HCT116 (cell line): Measurements from ENCODE around the gene TGFBR3. TPM values are rescaled to one million over a fixed set of nuclear protein-coding genes. Genes with fewer than 3 reads are reported as not detected.

ENCODE experiments used
- ATAC-seq: fragments of 200-7000 bp; cut with Tn5 transposase; 2 replicates; pipeline ENCODE4 v1.9.1; 2020; ENCODE audit warnings: mild to moderate bottlenecking, moderate library complexity
- BruUV-seq: library from RNA; stranded (reverse); fragments of 400-500 nt; replicated peaks from 2 replicates; lab custom pipeline; 2021; lab: Mats Ljungman, UMichigan
- CTCF ChIA-PET: fragments of 300-600 bp; sonication (Branson Sonifier 250); formaldehyde crosslinking; loops from one replicate; lab custom pipeline; 2021; ENCODE audit warnings: antibody characterized with exemption; lab: Charles Lee
- POLR2A ChIA-PET: fragments of 300-600, 350-600 bp; sonication (Branson Sonifier 250); formaldehyde crosslinking; loops from one replicate; lab custom pipeline; 2021; ENCODE audit warnings: antibody characterized with exemption; lab: Charles Lee
- RAD21 ChIA-PET, 2 experiments: fragments of 300-600 bp; sonication (Branson Sonifier 250); formaldehyde crosslinking; loops; one replicate each; lab custom pipeline; 2023; ENCODE audit warnings: low total read pairs in 2 of 2; ENCODE audit not compliant: uncharacterized antibody in 2 of 2, unreplicated experiment in 2 of 2, low non-redundant PET in 1 of 2; lab: Charles Lee
- DNase-seq: peaks from one replicate; pipeline ENCODE4 v3.0.0-alpha.2; 2010; ENCODE audit warnings: low read depth, low spot score
- H2AFZ ChIP-seq: fragments of 200-600 bp; shearing (Covaris generic), sonication (generic); 2 replicates; pipeline ENCODE4 v1.6.1; 2017; ENCODE audit warnings: low read depth, mixed run types, mixed read lengths, antibody characterized with exemption, low read length; ENCODE audit not compliant: poor library complexity, severe bottlenecking
- H3K27ac ChIP-seq: 2 replicates; pipeline ENCODE4 v1.5.1; 2012; ENCODE audit warnings: low read depth, low read length
- H3K27me3 ChIP-seq: fragments of 200-600 bp; sonication (generic); 2 replicates; pipeline ENCODE4 v1.6.1; 2016; ENCODE audit warnings: mixed run types, low read length, mixed read lengths; ENCODE audit not compliant: insufficient read depth
- H3K36me3 ChIP-seq, 2 experiments: fragments of 200-500 bp in 1 of 2; fragments of 200-600 bp in 1 of 2; sonication (Bioruptor generic) in 1 of 2; sonication (generic) in 1 of 2; 2 replicates each; pipeline versions ENCODE4 v1.5.1 to v1.6.1; 2014 to 2016; ENCODE audit warnings: low read length in 2 of 2, inconsistent platforms in 1 of 2, mixed read lengths in 1 of 2, mixed run types in 1 of 2; ENCODE audit not compliant: insufficient read depth in 2 of 2, control insufficient read depth in 1 of 2
- H3K4me1 ChIP-seq, 2 experiments: fragments of 200-600 bp in 1 of 2; sonication (generic) in 1 of 2; 2 replicates each; pipeline versions ENCODE4 v1.5.1 to v1.6.1; 2012 to 2017; ENCODE audit warnings: low read length in 2 of 2, inconsistent platforms in 1 of 2, mild to moderate bottlenecking in 1 of 2, mixed read lengths in 1 of 2, mixed run types in 1 of 2, moderate library complexity in 1 of 2; ENCODE audit not compliant: insufficient read depth in 2 of 2, control insufficient read depth in 1 of 2
- H3K4me2 ChIP-seq: fragments of 200-600 bp; sonication (generic); 2 replicates; pipeline ENCODE4 v1.6.1; 2017; ENCODE audit warnings: mixed run types, low read length, mixed read lengths
- H3K4me3 ChIP-seq, 2 experiments: fragments of 200-600 bp in 1 of 2; sonication (generic) in 1 of 2; replicated peaks in 1 of 2; 2 replicates each; pipeline ENCODE4 v1.5.1; 2011 to 2016; ENCODE audit warnings: low read length in 2 of 2, control low read depth in 1 of 2, low read depth in 1 of 2, mild to moderate bottlenecking in 1 of 2, mixed read lengths in 1 of 2, mixed run types in 1 of 2
- H3K79me2 ChIP-seq: fragments of 200-600 bp; sonication (generic); 2 replicates; pipeline ENCODE4 v1.6.1; 2017; ENCODE audit warnings: mild to moderate bottlenecking, mixed run types, low read length, moderate library complexity, mixed read lengths; ENCODE audit not compliant: insufficient read depth
- H3K9ac ChIP-seq: fragments of 200-600 bp; sonication (generic); 2 replicates; pipeline ENCODE4 v1.6.1; 2016; ENCODE audit warnings: low read length, mixed read lengths
- H3K9me2 ChIP-seq: fragments of 200-600 bp; sonication (generic), shearing (Covaris generic); 2 replicates; pipeline ENCODE4 v1.6.1; 2017; ENCODE audit warnings: mixed run types, mild to moderate bottlenecking, moderate library complexity; ENCODE audit not compliant: insufficient read depth
- H3K9me3 ChIP-seq, 2 experiments: fragments of 200-500 bp in 1 of 2; fragments of 200-600 bp in 1 of 2; sonication (Bioruptor generic) in 1 of 2; sonication (generic) in 1 of 2; 2 replicates each; pipeline ENCODE4 v1.6.1; 2014 to 2017; ENCODE audit warnings: low read length in 2 of 2, mixed read lengths in 2 of 2, inconsistent platforms in 1 of 2, low read depth in 1 of 2, mild to moderate bottlenecking in 1 of 2, mixed run types in 1 of 2, moderate library complexity in 1 of 2; ENCODE audit not compliant: control insufficient read depth in 1 of 2, insufficient read depth in 1 of 2
- H4K20me1 ChIP-seq: fragments of 200-600 bp; sonication (generic), shearing (Covaris generic); 2 replicates; pipeline ENCODE4 v1.6.1; 2017; ENCODE audit warnings: mixed run types, mild to moderate bottlenecking, moderate library complexity; ENCODE audit not compliant: insufficient read depth
- CEBPB ChIP-seq: IDR thresholded peaks from 2 replicates; pipeline ENCODE4 v1.6.1; 2012; ENCODE audit warnings: low read depth
- ELF1 ChIP-seq: IDR thresholded peaks from 2 replicates; pipeline ENCODE4 v1.6.1; 2012; ENCODE audit warnings: low read depth, borderline replicate concordance
- EZH2 ChIP-seq: fragments of 200-600 bp; sonication (generic); IDR thresholded peaks from 2 replicates; pipeline ENCODE4 v1.6.1; 2017; ENCODE audit warnings: antibody characterized with exemption, mixed run types
- EZH2phosphoT487 ChIP-seq: fragments of 200-600 bp; IDR thresholded peaks from 2 replicates; pipeline ENCODE4 v1.6.1; 2018; ENCODE audit warnings: antibody characterized with exemption, borderline replicate concordance
- FOSL1 ChIP-seq: IDR thresholded peaks from 2 replicates; pipeline ENCODE4 v1.6.1; 2012; ENCODE audit warnings: low read depth
- JUND ChIP-seq: IDR thresholded peaks from 2 replicates; pipeline ENCODE4 v1.6.1; 2012
- POLR2A ChIP-seq: IDR thresholded peaks from 2 replicates; pipeline ENCODE4 v1.7.0; 2011; ENCODE audit warnings: borderline replicate concordance; ENCODE audit not compliant: insufficient read depth, insufficient read length; ENCODE audit errors: extremely low read depth
- POLR2AphosphoS5 ChIP-seq: IDR thresholded peaks from 2 replicates; pipeline ENCODE4 v1.6.1; 2011; ENCODE audit warnings: mild to moderate bottlenecking, low read depth, low read length, moderate library complexity
- SIN3A ChIP-seq: IDR thresholded peaks from 2 replicates; pipeline ENCODE4 v1.6.1; 2012; ENCODE audit warnings: low read depth
- SP1 ChIP-seq: IDR thresholded peaks from 2 replicates; pipeline ENCODE4 v1.6.1; 2012; ENCODE audit warnings: low read depth
- SRF ChIP-seq: IDR thresholded peaks from 2 replicates; pipeline ENCODE4 v1.6.1; 2012; ENCODE audit warnings: low read depth
- TCF7L2 ChIP-seq: IDR thresholded peaks from 2 replicates; pipeline ENCODE4 v1.7.0; 2011; ENCODE audit warnings: borderline replicate concordance, inconsistent platforms; ENCODE audit not compliant: insufficient read depth, insufficient read length; ENCODE audit errors: extremely low read depth
- YY1 ChIP-seq: IDR thresholded peaks from 2 replicates; pipeline ENCODE4 v1.6.1; 2011; ENCODE audit warnings: low read length, low read depth, moderate library complexity, mild to moderate bottlenecking; ENCODE audit not compliant: insufficient replicate concordance; ENCODE audit errors: extremely low read depth
- ZFX ChIP-seq: fragments of 450-650 bp; IDR thresholded peaks from 2 replicates; pipeline ENCODE4 v1.6.1; 2017
- ZNF274 ChIP-seq: fragments of 200-500 bp; sonication (Bioruptor generic); IDR thresholded peaks from 2 replicates; pipeline ENCODE4 v1.6.1; 2014; ENCODE audit warnings: mild to moderate bottlenecking, low read depth, low read length, inconsistent platforms
- intact Hi-C: fragments of 100-400 bp; cut with micrococcal nuclease; formaldehyde crosslinking; loops from 2 replicates; pipeline ENCODE4 v1.10.0; 2022
- total RNA-seq: library from RNA; stranded (reverse); gene quantifications from one replicate; pipeline ENCODE4 v1.2.1, GENCODE V29; 2021; ENCODE audit not compliant: unreplicated experiment
- TF ChIP-seq, protein P1 (sequence below): IDR thresholded peaks from 2 replicates; pipeline ENCODE4 v1.6.1; 2012
- TF ChIP-seq, protein P2 (sequence below): IDR thresholded peaks from 2 replicates; pipeline ENCODE4 v1.6.1; 2012; ENCODE audit warnings: low read depth
- TF ChIP-seq, protein P3 (sequence below), 3 experiments: fragments of 200-600 bp in 1 of 3; sonication (generic) in 1 of 3; IDR thresholded peaks in 2 of 3; conservative IDR thresholded peaks in 1 of 3; 2 replicates each; pipeline ENCODE4 v1.5.1; 2012 to 2017; ENCODE audit warnings: low read depth in 2 of 3, low read length in 2 of 3, antibody characterized with exemption in 1 of 3, borderline replicate concordance in 1 of 3, control low read depth in 1 of 3, mild to moderate bottlenecking in 1 of 3, mixed read lengths in 1 of 3, mixed run types in 1 of 3, moderate library complexity in 1 of 3; ENCODE audit not compliant: insufficient read depth in 1 of 3

TGFBR3 gene
- total RNA-seq, 1 experiment from 2014 or later: 7.1 TPM

DNA sequence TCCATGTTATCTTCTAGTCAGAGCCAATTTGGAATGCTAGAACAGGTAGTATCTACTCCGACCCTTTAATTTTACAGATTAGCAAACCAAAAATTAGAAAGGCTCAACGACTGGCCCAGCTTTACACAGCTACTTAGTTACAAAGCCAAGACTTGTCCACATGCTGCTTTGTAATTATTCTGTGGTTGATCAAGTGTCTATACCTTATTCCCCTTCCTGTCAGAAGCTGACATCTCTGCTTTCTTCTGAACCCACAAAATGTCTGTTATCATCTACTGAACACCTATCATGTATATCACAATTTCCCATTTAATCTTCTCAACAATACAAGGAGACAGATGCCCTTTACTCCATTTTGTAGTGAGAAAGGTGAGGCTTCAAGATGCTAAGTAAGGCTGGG is 15.6 kb downstream of the TGFBR3 start:
- H3K36me3 ChIP-seq: no peaks in the 10 kb centered on the region
- H4K20me1 ChIP-seq: no peaks in the 10 kb centered on the region
- no peaks in the 10 kb centered on the region for H3K27me3 ChIP-seq
- RAD21 ChIA-PET: no interaction called here
- H3K9me2 ChIP-seq: no peaks in the 10 kb centered on the region
- CTCF ChIA-PET: no interaction called here
- H3K79me2 ChIP-seq: no peaks in the 10 kb centered on the region
- H3K4me3 ChIP-seq: no peak overlapping the region
- TF ChIP-seq SP1 (no peak), ZNF274 (no peak), TCF7L2 (no peak), ZFX (no peak)
- TF ChIP-seq, protein P1, sequence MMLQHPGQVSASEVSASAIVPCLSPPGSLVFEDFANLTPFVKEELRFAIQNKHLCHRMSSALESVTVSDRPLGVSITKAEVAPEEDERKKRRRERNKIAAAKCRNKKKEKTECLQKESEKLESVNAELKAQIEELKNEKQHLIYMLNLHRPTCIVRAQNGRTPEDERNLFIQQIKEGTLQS: no peak
- TF ChIP-seq, all 23 proteins: peak for 0
- DNase-seq (no peak), ATAC-seq (no peak)
- no peaks in the 10 kb centered on the region for H3K9me3 ChIP-seq
- no peak overlapping the region for H3K9ac ChIP-seq
- H3K27ac ChIP-seq: no peak overlapping the region
- H3K4me2 ChIP-seq: no peak overlapping the region
- POLR2A ChIA-PET: no interaction called here
- H2AFZ ChIP-seq: no peak overlapping the region
- peaks cover 13 to 14% of the 10 kb centered on the region in 2 experiments for H3K4me1 ChIP-seq
- intact Hi-C loops: no loop called here
- BruUV-seq: no TSS peak

DNA sequence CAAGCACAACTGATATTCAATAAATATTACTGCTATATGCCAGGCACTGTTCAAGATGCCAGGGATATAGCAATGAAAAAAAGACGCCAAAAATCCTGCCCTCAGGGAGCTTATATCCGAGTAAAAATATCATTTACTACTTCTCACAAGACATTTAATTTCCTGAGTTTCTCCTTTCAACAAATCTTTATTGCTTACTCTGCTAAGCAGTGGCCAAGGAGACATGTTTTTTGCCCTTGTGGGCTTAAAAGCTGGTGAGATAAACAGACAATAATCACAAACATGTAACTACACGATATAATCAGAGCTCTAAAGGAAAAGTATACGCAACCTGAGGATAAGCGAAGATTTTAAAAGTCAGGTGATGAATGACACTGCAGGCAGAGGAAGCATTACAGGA is 19.5 kb downstream of the TGFBR3 start:
- no peaks in the 10 kb centered on the region for H3K36me3 ChIP-seq
- ChIA-PET CTCF (no interaction called here), RAD21 (no interaction called here), POLR2A (no interaction called here)
- H3K9me2 ChIP-seq: no peaks in the 10 kb centered on the region
- H3K9ac ChIP-seq: no peak overlapping the region
- no peaks in the 10 kb centered on the region for H3K79me2 ChIP-seq
- BruUV-seq: no TSS peak
- DNase-seq (no peak), ATAC-seq (no peak)
- no peaks in the 10 kb centered on the region for H4K20me1 ChIP-seq
- no peaks in the 10 kb centered on the region for H3K4me1 ChIP-seq
- no peaks in the 10 kb centered on the region for H3K27me3 ChIP-seq
- H2AFZ ChIP-seq: no peak overlapping the region
- no peak overlapping the region for H3K4me2 ChIP-seq
- intact Hi-C loops: no loop called here
- H3K9me3 ChIP-seq: no peaks in the 10 kb centered on the region
- H3K27ac ChIP-seq: no peak overlapping the region
- no peak overlapping the region for H3K4me3 ChIP-seq
- TF ChIP-seq JUND (no peak), YY1 (no peak), EZH2phosphoT487 (no peak), CEBPB (no peak), ELF1 (no peak), EZH2 (no peak), SP1 (no peak), POLR2A (no peak), FOSL1 (no peak), POLR2AphosphoS5 (no peak), SRF (no peak), SIN3A (no peak)
- TF ChIP-seq, protein P2, sequence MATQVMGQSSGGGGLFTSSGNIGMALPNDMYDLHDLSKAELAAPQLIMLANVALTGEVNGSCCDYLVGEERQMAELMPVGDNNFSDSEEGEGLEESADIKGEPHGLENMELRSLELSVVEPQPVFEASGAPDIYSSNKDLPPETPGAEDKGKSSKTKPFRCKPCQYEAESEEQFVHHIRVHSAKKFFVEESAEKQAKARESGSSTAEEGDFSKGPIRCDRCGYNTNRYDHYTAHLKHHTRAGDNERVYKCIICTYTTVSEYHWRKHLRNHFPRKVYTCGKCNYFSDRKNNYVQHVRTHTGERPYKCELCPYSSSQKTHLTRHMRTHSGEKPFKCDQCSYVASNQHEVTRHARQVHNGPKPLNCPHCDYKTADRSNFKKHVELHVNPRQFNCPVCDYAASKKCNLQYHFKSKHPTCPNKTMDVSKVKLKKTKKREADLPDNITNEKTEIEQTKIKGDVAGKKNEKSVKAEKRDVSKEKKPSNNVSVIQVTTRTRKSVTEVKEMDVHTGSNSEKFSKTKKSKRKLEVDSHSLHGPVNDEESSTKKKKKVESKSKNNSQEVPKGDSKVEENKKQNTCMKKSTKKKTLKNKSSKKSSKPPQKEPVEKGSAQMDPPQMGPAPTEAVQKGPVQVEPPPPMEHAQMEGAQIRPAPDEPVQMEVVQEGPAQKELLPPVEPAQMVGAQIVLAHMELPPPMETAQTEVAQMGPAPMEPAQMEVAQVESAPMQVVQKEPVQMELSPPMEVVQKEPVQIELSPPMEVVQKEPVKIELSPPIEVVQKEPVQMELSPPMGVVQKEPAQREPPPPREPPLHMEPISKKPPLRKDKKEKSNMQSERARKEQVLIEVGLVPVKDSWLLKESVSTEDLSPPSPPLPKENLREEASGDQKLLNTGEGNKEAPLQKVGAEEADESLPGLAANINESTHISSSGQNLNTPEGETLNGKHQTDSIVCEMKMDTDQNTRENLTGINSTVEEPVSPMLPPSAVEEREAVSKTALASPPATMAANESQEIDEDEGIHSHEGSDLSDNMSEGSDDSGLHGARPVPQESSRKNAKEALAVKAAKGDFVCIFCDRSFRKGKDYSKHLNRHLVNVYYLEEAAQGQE: no peak
- TF ChIP-seq, protein P3, sequence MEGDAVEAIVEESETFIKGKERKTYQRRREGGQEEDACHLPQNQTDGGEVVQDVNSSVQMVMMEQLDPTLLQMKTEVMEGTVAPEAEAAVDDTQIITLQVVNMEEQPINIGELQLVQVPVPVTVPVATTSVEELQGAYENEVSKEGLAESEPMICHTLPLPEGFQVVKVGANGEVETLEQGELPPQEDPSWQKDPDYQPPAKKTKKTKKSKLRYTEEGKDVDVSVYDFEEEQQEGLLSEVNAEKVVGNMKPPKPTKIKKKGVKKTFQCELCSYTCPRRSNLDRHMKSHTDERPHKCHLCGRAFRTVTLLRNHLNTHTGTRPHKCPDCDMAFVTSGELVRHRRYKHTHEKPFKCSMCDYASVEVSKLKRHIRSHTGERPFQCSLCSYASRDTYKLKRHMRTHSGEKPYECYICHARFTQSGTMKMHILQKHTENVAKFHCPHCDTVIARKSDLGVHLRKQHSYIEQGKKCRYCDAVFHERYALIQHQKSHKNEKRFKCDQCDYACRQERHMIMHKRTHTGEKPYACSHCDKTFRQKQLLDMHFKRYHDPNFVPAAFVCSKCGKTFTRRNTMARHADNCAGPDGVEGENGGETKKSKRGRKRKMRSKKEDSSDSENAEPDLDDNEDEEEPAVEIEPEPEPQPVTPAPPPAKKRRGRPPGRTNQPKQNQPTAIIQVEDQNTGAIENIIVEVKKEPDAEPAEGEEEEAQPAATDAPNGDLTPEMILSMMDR (IDR thresholded peaks at IDR 0.05 in 2 of 3, conservative IDR thresholded peaks at IDR 0.05 in 1 of 3; ENCODE audit: borderline replicate concordance in 1 of 3, insufficient read depth in 1 of 3, low read depth in 2 of 3, low read length in 2 of 3): no peak
